Glutamatergic neuron (in vitro differentiated cells): Measurements from ENCODE around the gene SH3PXD2B. TPM values are rescaled to one million over a fixed set of nuclear protein-coding genes. Genes with fewer than 3 reads are reported as not detected.
"Not testable (repeated sequence)": the region's sequence is repeated elsewhere in the genome, so short reads cannot be mapped to it uniquely, and the experiment has no call there.

Source experiments
- DNase-seq: peaks from one replicate; pipeline ENCODE4 v3.0.0; 2022
- H3K27ac Mint-ChIP-seq: one replicate; pipeline ENCODE4 v1.8.0; 2020; ENCODE audit warnings: mild to moderate bottlenecking, mixed read lengths, inconsistent platforms; ENCODE audit not compliant: unreplicated experiment
- H3K27me3 Mint-ChIP-seq: one replicate; pipeline ENCODE4 v1.8.0; 2020; ENCODE audit warnings: mild to moderate bottlenecking, moderate library complexity, mixed read lengths, inconsistent platforms; ENCODE audit not compliant: unreplicated experiment
- H3K36me3 Mint-ChIP-seq: one replicate; pipeline ENCODE4 v1.8.0; 2020; ENCODE audit warnings: mild to moderate bottlenecking, mixed read lengths, inconsistent platforms; ENCODE audit not compliant: unreplicated experiment
- H3K4me1 Mint-ChIP-seq: one replicate; pipeline ENCODE4 v1.8.0; 2020; ENCODE audit warnings: mild to moderate bottlenecking, low read depth, mixed read lengths, inconsistent platforms; ENCODE audit not compliant: unreplicated experiment
- H3K4me3 Mint-ChIP-seq: one replicate; pipeline ENCODE4 v1.8.0; 2020; ENCODE audit warnings: mild to moderate bottlenecking, mixed read lengths, inconsistent platforms; ENCODE audit not compliant: unreplicated experiment
- H3K9me3 Mint-ChIP-seq: one replicate; pipeline ENCODE4 v1.8.0; 2020; ENCODE audit warnings: mild to moderate bottlenecking, moderate library complexity, mixed read lengths, inconsistent platforms; ENCODE audit not compliant: unreplicated experiment
- total RNA-seq: library from RNA; stranded (reverse); fragmentation: NEBNext Ultra II Directional; extraction: Animal tissue kit (Norgen Biotek cat#: 25700); gene quantifications from one replicate; pipeline ENCODE4 v1.2.1, GENCODE V29; 2021; ENCODE audit not compliant: unreplicated experiment
- TF ChIP-seq, protein P1 (sequence below): fragments of 200-600 bp; sonication (generic); IDR thresholded peaks from one replicate; pipeline ENCODE4 v1.5.0; 2021; ENCODE audit not compliant: partially characterized antibody, unreplicated experiment

Gene SH3PXD2B
- total RNA-seq, 1 donor from 2014 or later = 96.8 TPM

- Mint-ChIP-seq H3K9me3 (peaks cover 12% of the 10 kb centered on the region), H3K27ac (peak overlapping the region; percentile 68), H3K27me3 (peaks cover 13% of the 10 kb centered on the region), H3K4me3 (no peak overlapping the region), H3K4me1 (peaks cover 25% of the 10 kb centered on the region), H3K36me3 (peaks cover 23% of the 10 kb centered on the region)
- no peak for DNase-seq
- TF ChIP-seq, protein P1, sequence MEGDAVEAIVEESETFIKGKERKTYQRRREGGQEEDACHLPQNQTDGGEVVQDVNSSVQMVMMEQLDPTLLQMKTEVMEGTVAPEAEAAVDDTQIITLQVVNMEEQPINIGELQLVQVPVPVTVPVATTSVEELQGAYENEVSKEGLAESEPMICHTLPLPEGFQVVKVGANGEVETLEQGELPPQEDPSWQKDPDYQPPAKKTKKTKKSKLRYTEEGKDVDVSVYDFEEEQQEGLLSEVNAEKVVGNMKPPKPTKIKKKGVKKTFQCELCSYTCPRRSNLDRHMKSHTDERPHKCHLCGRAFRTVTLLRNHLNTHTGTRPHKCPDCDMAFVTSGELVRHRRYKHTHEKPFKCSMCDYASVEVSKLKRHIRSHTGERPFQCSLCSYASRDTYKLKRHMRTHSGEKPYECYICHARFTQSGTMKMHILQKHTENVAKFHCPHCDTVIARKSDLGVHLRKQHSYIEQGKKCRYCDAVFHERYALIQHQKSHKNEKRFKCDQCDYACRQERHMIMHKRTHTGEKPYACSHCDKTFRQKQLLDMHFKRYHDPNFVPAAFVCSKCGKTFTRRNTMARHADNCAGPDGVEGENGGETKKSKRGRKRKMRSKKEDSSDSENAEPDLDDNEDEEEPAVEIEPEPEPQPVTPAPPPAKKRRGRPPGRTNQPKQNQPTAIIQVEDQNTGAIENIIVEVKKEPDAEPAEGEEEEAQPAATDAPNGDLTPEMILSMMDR = no peak
Measured at GRCh38 chr5:172356047-172356446, 98.3 kb downstream of the SH3PXD2B start.

DNA sequence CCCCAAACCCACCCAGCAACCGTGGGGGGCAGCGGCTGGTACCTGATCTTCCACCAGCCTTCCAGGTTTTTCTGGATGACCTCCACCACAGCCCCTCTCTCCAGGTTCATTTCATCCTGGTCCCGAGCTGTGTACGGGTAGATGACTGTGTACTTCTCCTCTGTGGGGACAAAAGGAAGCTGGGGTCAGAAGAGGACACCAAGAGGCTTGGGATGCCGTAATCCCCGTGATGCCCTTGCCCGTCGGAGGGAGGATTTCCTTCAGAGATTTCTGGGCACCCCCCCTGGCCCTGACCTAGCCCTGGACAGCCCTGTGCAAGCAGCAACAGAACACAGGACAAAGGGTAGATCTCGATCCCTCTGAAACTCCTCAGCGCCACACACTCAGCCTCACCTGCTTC, 100.5 kb downstream of the SH3PXD2B start:
- Mint-ChIP-seq H3K9me3 (peaks cover 12% of the 10 kb centered on the region), H3K36me3 (peaks cover 23% of the 10 kb centered on the region), H3K27me3 (peaks cover 13% of the 10 kb centered on the region), H3K4me3 (no peak overlapping the region), H3K4me1 (peaks cover 22% of the 10 kb centered on the region), H3K27ac (peak overlapping the region; percentile 94)
- TF ChIP-seq, protein P1 = no peak
- DNase-seq = no peak

DNA sequence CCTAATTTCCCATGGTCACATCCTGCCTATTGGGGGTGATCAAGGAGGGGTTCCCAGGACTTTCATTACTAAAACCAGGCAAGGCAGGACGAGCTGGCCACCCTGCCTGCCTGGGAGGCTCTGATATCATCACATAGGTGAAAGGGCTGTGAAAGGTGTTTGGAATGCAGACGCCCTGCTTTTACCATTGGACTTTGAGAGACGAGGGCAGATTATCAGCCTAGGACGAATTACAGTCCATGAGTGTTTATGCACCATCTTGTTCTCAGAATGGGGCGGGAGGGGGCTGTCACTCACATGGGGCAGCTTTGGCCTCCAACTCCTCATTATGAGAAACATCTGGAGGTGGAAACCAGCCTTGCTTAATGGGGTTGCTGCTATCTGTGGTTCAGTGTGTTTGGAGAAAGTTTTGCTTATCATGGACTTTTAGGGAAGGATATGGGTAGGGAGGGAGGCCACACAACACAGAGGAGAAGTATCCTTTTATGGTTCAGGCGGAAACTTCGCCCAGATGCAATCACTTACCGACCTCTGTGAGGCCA, 101.0 kb downstream of the SH3PXD2B start:
- Mint-ChIP-seq H3K36me3 (peaks cover 23% of the 10 kb centered on the region), H3K27ac (no peak overlapping the region)
- TF ChIP-seq, protein P1 = no peak

GRCh38 chr5:172352526-172352925, 101.8 kb downstream of the SH3PXD2B start:
- H3K4me3 Mint-ChIP-seq, H3K27ac Mint-ChIP-seq, DNase-seq, H3K9me3 Mint-ChIP-seq: not testable (repeated sequence)
- peaks cover 13% of the 10 kb centered on the region for H3K27me3 Mint-ChIP-seq
- H3K4me1 Mint-ChIP-seq = peaks cover 20% of the 10 kb centered on the region
- H3K36me3 Mint-ChIP-seq = peaks cover 17% of the 10 kb centered on the region

More for the DNA sequence above, 101.0 kb downstream of the SH3PXD2B start:
- peaks cover 12% of the 10 kb centered on the region for H3K9me3 Mint-ChIP-seq
- peaks cover 22% of the 10 kb centered on the region for H3K4me1 Mint-ChIP-seq
- H3K4me3 Mint-ChIP-seq = no peak overlapping the region
- DNase-seq = no peak
- H3K27me3 Mint-ChIP-seq = peaks cover 13% of the 10 kb centered on the region

GRCh38 chr5:172351240-172351778, 103.0 kb downstream of the SH3PXD2B start:
- no peak overlapping the region for H3K4me3 Mint-ChIP-seq
- H3K36me3 Mint-ChIP-seq = peaks cover 18% of the 10 kb centered on the region
- peaks cover 9% of the 10 kb centered on the region for H3K9me3 Mint-ChIP-seq
- H3K27ac Mint-ChIP-seq = no peak overlapping the region
- H3K27me3 Mint-ChIP-seq = peaks cover 11% of the 10 kb centered on the region
- peaks cover 19% of the 10 kb centered on the region for H3K4me1 Mint-ChIP-seq
- TF ChIP-seq, protein P1 = no peak
- DNase-seq = no peak
